ENCODE measurements around the gene RYR2.

DNA sequence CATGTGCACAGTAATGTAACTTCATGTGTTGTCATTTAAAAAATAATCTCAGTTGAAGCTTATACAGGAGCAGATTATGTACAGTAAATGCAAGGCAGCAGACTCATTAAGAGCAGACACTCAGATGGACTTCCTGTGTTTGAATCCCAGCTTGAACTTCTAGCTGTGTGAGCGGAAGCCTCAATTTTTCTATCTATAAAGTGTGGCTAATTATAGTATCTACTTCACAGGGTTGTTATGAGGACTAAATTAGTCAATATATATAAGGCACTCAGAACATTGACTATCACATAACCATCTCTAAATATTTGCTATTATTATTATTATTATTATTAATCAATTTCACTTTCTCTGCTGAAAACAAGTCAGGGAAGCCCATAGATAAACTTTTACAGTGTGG, 707.1 kb downstream of the RYR2 start:
- TF ChIP-seq, protein P1, sequence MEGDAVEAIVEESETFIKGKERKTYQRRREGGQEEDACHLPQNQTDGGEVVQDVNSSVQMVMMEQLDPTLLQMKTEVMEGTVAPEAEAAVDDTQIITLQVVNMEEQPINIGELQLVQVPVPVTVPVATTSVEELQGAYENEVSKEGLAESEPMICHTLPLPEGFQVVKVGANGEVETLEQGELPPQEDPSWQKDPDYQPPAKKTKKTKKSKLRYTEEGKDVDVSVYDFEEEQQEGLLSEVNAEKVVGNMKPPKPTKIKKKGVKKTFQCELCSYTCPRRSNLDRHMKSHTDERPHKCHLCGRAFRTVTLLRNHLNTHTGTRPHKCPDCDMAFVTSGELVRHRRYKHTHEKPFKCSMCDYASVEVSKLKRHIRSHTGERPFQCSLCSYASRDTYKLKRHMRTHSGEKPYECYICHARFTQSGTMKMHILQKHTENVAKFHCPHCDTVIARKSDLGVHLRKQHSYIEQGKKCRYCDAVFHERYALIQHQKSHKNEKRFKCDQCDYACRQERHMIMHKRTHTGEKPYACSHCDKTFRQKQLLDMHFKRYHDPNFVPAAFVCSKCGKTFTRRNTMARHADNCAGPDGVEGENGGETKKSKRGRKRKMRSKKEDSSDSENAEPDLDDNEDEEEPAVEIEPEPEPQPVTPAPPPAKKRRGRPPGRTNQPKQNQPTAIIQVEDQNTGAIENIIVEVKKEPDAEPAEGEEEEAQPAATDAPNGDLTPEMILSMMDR (IDR thresholded peaks at IDR 0.05): no peak
- TF ChIP-seq EZH2phosphoT487 (IDR thresholded peaks at IDR 0.05): no peak
- no peak for TF ChIP-seq EZH2 (IDR thresholded peaks at IDR 0.05)
